Smooth muscle cell of the brain vasculature (primary cell): ENCODE data around the gene CCDC71L.
"Not testable (repeated sequence)": the region's sequence is repeated elsewhere in the genome, so short reads cannot be mapped to it uniquely, and the experiment has no call there.

ENCODE experiments used
- DNase-seq: peaks from one replicate; pipeline ENCODE4 v3.0.0-alpha.2; 2012; ENCODE audit warnings: low read depth, low spot score

The CCDC71L gene

DNA sequence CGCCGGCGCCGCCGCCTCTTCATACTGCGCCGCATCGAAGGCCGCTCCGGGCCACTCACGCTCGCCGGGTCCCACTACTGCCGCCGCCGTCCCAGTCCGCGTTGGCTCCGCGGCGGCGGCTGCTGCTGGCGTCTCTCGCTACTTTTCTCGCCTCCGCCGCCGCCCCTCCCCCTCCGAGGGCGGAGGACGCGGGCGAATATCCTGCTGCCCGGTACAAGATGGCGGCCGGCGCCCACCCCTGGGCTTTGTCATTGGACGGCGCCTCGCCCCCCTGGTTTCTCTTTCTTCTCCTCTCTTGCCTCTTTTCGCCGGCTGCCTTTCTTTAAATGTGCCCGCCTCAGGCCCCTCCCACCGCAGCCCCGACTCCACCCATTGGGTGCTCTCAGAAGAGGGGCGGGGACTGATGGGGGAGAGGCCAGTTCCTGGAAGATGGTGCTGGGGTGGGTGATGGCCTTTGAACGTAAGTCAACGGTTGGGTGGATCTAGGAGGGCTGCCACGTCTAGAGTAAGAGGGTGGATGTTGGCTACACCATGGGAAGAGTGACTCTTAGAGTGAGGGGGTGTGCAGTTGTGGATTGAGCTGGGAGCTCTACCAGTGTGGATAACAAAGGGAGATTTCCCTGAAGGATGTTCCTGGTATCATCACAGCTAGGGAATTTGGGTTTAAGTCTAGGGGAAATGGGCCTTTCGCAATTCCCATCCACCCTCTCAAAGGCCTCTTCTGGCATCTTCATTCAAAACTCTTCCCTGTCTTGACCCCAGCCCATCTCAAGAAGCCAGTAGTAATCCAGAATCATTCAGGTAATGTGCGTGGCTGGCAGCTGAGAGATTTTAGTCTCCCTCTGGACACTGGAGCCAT is at the start of gene CCDC71L:
Gene CCDC71L, minus strand, starts transcription at position 297 of the 859 bp plus-strand sequence. Its CDS starts 262 bp downstream, at position 35.
- peak; percentile 85 for DNase-seq

DNA sequence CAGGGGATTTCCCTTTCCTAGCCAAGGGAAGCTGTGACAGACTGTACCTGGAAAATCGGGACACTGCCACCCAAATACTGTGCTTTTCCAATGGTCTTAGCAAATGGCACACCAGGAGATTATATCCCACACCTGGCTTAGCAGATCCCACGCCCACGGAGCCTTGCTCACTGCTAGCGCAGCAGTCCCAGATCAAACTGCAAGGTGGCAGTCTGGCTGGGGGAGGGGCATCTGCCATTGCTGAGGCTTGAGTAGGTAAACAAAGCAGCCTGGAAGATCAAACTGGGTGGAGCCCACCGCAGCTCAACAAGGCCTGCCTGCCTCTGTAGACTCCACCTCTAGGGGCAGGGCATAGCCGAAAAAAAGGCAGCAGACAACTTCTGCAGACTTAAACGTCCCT is 48.6 kb upstream of the CCDC71L start:
- not testable (repeated sequence) for DNase-seq

DNA sequence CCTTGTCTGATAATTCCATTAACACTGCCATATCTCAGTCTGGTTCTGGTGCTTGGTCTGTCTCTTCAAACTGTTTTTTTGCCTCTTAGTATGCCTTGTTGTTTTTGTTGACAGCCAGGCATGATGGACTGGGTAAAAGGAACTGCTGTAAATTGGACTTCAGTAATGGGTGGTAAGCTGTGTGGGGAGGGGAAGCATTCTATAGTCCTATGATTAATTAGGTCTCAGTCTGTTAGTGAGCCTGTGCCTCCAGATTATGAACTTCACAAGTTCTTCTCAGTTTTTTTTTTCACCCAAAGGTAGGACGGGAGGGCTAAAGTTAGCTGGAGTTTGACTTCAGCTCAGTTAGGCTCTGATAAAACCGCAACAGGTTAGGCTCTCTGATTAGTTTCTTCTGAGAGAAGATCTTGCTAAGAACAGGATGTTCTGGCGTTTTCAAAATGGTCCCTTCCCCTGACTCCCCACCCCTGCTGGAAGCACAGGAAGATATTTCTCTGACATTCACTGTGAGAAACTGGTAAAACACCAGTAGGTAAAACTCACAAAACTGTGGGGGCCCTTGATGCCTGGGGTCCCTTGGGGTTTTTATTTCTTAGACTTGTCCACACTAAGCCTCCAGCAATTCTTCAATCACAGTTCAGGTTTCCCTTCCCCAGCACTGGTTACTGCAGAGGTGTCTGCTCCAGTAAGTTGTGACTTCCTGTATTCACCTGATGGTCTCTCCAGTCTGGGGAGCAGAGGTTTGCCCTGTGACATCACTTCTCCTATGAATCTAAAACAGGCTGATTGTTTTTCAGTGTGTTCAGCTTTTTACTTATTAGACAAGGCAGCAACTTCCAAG is 43.3 kb upstream of the CCDC71L start:
- no peak for DNase-seq

DNA sequence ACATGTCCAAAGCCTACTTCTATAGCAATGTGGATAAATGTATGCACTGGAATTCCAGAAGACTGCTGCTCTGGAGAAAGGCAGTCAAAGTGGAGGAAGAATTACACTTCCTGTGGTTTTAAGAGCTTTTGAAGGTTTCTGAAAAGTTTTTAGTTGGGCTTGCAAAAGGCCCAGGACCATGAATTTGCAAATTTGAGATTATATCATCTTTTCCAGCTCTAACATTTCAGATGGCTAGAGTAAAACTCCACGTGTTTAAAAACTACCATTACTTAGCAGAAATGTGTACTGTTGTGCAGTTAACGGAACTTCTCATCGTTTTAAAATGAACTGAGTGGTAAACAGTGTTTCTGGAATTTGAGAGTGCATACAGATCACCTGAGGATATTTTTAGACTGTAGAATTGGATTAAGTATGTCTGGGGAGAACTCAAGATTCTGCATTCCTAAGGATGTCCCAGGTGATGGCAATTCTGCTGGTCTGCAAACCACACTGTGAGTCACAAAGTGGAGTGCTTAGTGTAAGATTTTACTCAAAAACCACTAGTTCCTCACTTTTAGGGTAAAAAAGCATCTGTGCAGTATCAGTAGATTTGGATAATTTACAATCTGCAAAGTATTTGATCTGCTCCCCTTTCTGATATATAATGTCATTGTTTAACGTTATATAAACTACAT is 32.9 kb upstream of the CCDC71L start:
- DNase-seq = no peak

DNA sequence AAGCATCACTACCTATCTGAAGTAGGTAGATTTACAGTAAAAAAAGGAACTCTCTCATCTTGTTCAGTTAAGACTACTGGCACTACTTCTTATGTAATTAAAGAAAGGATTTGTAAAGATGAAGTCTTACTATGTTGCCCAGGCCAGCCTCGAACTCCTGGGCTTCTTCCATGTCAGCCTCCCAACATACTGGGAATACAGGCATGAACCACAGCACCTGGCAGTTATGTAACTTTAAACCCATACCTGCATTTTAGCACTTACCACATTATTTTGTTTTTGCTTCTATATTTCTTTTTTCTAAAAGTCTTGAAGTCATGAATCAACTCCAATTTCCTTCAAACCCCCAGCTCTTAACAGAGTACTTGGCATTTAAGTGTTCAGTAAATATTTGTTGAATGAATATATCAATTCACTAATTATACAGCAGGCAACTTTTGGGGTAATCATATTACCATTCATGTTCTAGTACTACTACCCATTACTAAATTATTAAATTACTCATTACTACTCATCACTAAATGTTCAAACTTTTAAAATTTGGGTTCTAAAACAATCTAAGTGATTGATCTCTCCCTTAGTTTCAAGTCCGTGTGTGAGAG is 31.6 kb upstream of the CCDC71L start:
- no peak for DNase-seq

DNA sequence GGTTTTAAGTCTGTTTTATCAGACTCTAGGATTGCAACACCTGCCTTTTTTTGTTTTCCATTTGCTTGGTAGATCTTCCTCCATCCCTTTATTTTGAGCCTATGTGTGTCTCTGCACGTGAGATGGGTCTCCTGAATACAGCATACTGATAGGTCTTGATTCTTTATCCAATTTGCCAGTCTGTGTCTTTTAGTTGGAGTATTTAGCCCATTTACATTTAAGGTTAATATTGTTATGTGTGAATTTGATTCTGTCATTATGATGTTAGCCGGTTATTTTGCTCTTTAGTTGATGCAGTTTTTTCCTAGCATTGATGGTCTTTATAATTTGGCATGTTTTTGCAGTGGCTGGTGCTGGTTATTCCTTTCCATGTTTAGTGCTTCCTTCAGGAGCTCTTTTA is 27.2 kb upstream of the CCDC71L start:
- not testable (repeated sequence) for DNase-seq

DNA sequence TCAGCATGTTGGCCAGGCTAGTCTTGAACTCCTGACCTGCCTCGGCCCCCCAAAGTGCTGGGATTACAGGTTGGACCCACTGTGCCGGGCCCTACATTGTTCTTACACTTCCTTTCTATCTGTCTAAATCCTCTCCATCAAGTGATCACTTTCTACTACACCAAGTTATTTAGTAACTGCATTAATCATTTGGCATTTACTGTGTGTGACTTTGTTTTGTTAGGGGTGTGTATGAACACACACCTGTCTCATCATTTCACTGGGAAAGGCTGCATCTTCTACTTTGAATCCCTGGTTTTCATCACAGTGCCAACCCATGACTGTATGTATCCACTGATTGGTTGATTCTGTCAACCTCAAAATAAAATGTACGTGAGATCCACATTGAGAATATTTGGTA is 23.0 kb upstream of the CCDC71L start:
- no peak for DNase-seq

DNA sequence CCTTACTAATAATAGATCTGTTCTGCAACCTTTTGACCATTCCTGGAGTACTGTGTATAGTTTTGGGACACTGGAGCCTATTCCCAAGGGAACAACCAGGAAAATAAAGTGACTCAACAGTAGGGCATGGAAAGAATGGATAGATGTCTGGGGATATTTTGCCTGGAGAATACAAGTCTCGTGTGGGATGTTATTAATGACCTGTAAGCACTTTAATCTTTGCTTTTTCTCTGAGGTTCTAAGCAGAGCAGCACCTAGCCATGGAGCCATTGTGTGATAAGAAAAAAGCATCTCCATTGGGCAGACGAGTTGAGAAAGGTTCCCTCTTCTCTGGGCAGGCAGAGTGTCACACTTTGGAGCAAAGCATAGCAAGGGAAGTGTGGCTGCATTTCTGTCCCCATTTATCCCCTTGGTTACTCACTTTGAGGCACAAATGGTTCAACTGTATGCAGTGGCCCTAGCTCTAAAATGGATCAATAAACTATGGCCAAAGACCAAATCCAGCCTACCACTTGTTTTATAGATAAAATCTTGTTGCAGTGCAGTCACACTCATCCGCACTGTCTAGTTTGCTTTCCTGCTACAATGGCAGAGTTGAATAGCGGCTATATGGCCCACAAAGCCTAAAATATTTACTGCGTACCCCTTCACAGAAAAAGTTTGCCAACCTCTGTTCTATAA is 21.0 kb upstream of the CCDC71L start:
- DNase-seq = no peak

DNA sequence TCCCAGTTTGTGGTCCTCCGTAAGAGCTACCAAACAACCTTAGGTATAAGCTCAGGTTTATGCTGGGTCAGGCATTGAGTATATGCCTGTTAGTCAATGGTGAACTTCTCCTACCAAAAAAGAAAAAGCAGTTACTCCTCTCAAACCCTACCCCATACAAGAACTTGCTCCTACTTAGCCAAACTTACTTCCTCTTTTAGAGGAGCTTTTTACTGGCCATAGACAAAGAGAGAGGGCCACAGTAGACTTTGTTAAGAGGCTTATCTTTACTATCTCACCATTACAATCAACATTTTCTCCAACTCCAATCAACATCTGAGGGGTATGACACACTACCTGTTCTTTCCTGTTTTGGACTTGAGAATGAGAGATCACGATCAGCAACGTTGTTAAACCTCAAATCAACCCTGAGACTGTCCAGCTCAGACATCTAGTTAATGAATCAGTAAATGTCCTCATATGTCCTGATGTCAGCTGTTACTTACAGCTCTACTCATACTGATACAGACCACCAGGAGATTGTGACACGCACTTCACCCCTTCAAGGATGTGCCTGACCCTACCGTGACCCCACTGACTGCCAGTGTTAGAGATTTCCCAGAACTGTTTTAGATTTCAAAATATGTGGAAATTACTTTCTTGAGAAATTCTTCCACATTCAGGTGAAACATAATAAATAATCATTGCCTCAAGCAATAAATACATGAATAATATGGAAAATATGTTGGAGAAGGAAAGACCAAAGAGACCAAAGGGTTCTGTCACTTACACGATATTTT is 18.4 kb upstream of the CCDC71L start:
- no peak for DNase-seq

DNA sequence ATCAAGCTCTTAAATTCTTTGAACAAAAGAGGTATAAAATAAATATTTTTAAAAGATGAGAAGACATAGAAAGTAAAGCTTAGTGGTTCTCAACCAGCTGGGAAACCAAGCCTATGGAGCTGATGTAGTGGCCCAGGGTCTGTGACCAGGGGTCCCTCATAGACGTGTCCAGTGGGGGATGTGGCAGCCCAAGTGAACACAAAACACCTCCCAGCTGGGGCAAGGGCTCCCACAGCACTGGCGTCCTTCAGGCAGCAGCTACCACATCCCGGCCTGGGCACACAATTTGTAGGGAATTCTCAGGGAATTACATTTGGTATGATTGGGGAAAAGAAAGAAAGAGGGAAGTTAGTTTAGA is 17.8 kb upstream of the CCDC71L start:
- no peak for DNase-seq

DNA sequence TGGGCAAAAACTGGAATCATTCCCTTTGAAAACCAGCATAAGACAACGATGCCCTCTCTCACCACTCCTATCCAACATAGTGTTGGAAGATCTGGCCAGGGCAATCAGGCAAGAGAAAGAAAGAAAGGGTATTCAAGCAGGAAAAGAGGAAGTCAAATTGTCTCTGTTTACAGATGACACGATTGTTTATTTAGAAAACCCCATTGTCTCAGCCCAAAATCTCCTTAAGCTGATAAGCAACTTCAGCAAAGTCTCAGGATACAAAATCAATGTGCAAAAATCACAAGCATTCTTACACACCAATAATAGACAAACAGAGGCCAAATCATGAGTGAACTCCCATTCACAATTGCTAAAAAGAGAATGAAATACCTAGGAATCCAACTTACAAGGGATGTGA is 15.5 kb upstream of the CCDC71L start:
- not testable (repeated sequence) for DNase-seq

DNA sequence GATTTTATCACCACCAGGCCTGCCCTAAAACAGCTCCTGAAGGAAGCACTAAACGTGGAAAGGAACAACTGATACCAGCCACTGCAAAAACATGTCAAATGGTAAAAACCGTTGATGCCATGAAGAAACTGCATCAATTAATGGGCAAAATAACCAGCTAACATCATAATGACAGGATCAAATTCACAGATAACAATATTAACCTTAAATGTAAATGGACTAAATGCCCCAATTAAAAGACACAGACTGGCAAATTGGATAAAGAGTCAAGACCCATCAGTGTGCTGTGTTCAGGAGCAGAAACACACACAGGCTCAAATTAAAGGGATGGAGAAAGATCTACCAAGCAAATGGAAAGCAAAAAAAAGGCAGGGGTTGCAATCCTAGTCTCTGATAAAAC is 12.7 kb upstream of the CCDC71L start:
- DNase-seq = not testable (repeated sequence)

DNA sequence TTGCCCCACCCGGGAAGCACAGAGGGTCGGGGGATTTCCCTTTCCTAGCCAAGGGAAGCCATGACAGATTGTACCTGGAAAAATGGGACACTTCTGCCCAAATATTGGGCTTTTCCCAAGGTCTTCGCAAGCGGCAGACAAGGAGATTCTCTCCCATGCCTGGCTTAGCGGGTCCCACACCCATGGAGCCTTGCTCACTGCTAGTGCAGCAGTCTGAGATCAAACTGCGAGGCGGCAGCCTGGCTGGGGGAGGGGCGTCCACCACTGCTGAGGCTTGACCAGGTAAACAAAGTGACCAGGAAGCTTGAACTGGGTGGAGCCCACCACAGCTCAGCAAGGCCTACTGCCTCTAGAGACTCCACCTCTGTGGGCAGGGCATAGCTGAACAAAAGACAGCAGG is 11.0 kb upstream of the CCDC71L start:
- DNase-seq = not testable (repeated sequence)

DNA sequence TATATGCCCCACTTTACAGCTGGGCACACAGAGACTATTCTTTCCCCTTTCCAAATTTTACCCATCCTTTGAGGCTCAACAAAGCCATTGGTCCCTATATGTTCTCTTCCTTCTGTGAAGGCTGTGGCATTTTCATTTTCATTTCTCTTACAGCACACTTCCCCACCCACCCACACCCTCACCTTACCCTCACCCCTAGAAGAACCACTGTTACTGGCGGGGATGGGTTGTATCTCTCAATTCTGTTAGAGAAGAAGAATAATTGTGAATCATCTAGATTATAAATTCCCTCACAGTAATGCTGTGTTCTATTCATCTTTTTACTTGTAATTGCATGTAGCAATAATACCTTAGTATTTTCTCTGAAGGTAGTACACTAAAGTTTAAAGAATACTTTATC is 10.2 kb upstream of the CCDC71L start:
- no peak for DNase-seq

DNA sequence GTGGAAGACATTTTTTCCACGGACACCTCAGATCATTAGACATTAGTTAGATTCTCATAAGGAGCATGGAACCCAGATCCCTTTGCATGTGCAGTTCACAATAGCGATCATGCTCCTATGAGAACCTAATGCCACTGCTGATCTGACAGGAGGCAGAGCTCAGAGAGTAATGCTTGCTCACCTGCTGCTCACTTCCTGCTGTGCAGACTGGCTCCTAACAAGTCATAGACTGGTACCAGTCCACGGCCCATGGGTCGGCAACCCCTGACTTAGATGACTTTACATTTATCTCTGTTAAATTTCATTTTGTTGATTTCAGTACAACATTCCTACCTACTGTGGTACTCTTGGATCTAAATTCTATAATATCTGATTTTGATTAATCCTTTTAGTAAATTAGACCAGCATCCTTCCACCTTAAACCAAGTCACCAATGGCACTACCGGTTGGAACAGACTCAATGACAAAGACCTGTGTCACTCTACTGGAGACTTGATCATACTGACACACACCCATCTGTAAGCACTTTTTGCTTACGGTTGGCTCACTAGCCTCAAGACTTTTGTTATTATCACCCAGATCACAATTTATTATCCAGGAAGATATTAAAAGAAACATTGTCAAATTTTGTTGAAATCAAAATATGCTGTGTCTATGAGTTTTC is 8.0 kb upstream of the CCDC71L start:
- DNase-seq = no peak

DNA sequence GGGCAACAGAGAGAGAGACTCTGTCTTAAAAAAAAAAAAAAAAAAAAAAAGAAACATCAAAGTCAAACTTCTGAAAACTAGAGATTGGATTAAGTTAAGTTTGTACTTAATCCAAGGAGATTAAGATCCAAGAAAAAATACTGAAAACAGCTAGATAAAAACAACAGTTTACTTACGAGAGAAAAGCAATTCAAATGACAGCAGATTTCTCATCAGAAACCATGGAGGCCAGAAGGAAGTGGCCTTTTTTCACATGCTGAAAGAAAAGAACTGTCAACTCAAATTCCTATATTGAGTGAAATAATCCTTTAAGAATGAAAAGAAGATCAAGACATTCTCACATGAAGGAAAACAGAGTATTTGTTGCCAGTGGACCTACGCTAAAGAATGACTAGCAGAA is 5.4 kb upstream of the CCDC71L start:
- no peak for DNase-seq

DNA sequence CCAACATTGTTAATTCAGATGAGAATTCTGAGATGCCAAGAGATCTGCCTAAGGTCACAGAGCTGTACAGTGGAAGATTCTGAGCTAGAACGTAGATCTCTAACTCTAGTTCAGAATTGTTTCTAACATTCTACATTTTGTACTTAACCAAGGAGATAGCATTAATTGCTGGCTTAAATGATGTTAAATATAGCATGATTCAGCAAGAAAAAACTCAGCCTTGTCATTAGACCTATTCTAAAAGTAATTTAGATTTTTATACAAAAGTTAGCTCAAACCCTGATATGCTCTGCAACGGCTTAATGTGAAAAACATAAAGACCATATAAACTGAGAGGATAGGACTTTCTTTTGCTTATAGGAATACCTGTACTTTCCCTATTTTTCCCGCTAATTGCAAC is 3.4 kb upstream of the CCDC71L start:
- no peak for DNase-seq

DNA sequence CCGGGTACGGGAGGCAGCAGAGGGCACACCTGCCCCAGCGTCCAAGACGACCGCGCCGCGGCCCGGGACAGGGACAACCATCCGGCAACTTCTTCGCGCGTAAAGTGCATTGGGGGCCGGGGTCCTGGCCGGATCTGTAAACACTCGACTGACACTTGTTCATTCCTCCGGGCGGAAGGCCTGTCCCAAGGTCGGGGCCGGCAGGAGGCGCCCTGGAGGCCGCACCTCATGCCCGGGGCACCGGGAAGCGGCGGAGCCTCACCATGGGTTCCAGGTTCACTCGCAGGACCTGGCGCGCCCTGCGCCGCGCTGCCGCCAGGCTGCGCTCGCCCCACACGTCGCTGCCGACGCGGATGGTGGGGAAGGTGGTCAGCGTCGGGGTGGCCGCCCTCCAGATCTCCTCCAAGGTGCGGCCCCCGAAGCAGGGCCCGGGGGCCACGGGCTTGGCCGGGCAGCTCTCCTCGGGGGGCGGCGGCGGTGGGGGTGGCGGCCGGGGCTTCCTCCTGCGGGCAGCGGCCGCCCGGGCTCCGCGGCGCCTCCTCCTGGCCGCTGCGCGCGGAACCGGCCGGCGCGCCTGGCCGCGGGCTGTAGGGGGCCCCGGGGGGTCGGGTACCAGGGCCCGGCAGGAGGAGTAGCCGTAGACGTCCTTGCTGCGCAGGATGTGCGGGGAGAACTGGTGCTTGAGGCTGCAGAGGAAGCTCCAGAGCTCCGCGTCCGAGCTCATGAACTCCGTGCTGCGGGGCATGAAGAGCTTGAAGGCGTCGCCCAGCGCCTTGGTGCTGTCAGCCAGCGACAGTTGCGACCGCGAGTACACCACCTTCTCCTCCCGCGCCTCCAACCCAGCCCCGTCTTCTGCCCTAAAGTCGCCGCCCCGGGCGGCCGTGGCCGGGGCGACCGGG is 746 bp downstream of the CCDC71L start:
- no peak for DNase-seq
